COLO668 (cell line): ENCODE measurements around the gene KRTAP12-1.
"Not testable (repeated sequence)": the region's sequence is repeated elsewhere in the genome, so short reads cannot be mapped to it uniquely, and the experiment has no call there.

ENCODE experiments used
- DNase-seq: peaks from one replicate; lab custom pipeline; 2025; ENCODE audit not compliant: unreplicated experiment; lab: John Stamatoyannopoulos, UW

The KRTAP12-1 gene

DNA sequence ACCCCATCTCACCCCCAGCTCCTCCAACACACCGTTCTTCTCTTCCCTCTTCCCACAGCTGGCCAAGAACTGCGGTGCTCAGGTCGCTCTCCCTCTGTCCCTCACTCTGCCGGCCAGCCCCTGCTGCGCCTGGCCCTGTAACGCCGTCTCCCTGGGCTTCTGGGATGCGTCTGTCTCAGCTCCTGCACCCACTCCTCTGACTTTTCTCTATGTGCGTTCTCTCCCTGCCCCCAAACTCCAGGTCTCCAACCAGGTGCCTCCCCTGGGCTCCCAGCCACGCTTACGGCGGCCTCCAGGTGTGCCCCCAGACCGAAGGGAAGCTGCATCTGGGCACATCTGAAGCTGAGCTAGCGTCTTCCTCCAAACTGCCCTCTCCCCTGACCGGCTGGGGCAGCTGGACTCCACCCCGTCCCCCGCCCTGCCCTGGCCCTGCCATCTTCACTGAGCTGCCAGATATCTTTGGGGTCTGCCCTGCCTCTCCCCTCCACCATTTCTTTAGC lies 17.6 kb upstream of the KRTAP12-1 start:
- DNase-seq, result no peak

DNA sequence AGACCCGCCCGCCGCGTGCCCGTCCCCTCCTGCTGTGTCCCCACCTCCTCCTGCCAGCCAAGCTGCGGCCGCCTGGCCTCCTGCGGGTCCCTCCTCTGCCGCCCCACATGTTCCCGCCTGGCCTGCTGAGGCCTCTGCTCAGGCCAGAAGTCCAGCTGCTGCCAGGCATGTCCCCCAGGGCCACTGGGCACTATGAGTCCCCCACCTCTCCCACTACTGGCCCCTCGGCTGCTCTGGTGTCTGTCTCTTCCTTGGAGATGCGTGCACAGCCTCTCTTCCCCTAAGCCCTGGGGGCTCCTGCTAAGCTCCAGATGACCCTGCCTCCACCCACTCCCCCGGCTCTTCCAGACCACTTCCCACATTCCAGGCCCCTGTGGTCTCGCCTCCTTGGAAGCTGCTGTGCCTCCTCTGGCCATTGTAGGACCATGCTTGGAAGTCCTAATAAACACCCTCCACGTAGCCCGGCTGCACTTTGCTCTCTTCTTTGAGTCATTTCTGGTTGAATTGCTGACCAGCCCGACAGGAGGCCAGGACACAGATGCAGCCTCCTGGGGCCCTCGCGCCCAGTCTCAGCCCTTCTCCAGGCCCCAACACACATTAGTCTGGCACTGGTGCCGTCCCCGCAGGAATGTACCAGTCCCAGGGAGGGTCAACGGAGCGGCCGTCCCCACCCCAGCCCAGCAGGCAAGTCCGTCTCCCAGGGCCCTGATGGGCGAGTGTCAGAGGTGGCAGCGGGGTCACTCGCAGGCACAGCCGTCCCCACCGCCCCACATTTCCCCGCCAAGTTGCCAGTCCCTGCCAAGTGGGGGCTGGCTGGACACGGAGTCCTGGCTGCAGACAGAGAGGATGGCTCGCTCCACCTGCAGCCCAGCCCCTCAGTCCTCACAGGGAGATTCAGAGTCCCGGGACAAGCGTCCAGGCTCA lies 16.1 kb upstream of the KRTAP12-1 start:
- no peak for DNase-seq

DNA sequence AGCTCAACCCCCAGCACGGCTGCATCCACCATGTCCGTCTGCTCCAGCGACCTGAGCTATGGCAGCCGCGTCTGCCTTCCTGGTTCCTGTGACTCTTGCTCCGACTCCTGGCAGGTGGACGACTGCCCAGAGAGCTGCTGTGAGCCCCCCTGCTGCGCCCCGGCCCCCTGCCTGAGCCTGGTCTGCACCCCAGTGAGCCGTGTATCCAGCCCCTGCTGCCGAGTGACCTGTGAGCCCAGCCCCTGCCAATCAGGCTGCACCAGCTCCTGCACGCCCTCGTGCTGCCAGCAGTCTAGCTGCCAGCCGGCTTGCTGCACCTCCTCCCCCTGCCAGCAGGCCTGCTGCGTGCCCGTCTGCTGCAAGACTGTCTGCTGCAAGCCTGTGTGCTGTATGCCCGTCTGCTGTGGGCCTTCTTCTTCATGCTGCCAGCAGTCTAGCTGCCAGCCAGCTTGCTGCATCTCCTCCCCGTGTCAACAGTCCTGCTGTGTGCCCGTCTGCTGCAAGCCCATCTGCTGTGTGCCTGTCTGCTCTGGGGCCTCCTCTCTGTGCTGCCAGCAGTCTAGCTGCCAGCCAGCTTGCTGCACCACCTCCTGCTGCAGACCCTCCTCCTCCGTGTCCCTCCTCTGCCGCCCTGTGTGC lies 15.3 kb upstream of the KRTAP12-1 start, which contains the start of gene KRTAP10-12:
Gene KRTAP10-12, plus strand, starts transcription at position 1 of the 639 bp plus-strand sequence. Its CDS starts 30 bp downstream, at position 31.
- DNase-seq, result not testable (repeated sequence)

DNA sequence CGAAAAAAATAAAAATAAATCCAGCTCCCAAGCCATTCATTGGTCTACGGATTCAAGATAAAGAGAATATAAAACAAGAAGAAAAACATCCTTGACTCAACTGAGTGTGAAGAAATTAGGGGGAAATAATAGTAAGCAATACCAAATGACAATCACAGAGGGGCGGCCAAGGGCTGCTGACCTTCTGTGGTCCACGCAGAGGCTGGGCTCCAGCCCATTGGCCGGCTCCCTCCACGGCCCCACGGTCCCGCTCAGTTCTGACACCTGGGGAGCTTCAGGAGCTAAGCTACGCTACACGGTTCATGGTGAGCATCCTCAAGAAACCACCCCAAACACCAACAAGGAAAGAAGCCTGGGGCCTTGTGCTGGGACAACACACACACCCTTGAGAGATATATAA lies 14.6 kb upstream of the KRTAP12-1 start:
- no peak for DNase-seq

DNA sequence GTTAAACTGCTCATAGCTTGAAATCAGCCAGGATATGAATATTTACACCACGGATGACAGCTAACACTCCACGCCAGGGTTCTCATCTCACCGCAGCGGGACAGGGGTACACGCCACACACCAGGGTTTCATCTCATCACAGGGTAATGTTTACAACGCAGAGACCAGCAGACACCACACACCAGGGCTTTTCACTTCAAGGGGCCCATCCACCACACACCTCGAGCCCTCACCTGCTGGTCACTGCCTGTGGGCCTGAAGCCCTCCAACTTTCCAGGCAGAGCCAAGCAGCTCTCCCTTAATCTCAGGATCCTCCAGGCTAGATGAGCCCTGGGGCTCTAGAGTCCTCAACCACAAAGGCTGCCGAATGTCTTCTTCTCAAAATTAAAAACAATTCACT lies 13.7 kb upstream of the KRTAP12-1 start:
- no peak for DNase-seq

DNA sequence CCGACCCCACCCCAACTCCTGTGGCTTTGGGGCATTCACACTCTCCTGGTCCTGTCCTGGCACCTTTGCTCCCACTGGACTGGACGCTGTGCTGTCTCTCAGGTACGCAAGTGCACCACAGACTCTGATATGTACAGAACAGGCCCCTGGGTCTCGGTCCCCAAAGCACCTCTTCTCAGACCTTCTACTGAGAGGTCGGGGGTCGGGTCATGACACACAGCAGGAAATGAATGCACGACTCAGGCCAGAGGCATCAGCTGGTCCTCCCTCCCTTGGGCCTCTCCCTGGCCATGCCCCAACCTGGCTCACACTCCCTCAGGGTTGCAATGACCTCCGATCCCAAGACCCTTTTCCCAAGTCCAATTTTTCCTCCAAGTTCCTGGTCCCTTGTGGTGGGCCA lies 13.2 kb upstream of the KRTAP12-1 start:
- no peak for DNase-seq

DNA sequence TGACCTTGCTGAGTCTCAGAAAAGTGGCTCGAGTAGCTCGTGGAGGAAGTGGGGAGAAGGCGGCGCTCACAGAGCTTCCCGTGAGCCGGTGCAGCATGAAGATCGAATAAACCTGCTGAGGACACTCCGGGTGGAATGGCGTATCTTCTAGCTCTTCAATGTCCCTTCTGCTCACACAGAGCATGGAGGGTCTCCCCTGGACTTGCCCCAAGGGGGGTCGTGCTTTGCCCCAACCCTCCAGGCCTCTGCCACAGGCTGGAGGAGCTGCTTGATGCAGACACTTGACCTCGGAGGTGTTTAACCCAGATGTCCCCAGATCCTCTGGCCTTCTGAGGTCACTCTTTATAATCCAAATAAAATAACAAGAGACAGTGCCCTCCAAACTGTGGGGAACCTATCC lies 12.8 kb upstream of the KRTAP12-1 start:
- no peak for DNase-seq

DNA sequence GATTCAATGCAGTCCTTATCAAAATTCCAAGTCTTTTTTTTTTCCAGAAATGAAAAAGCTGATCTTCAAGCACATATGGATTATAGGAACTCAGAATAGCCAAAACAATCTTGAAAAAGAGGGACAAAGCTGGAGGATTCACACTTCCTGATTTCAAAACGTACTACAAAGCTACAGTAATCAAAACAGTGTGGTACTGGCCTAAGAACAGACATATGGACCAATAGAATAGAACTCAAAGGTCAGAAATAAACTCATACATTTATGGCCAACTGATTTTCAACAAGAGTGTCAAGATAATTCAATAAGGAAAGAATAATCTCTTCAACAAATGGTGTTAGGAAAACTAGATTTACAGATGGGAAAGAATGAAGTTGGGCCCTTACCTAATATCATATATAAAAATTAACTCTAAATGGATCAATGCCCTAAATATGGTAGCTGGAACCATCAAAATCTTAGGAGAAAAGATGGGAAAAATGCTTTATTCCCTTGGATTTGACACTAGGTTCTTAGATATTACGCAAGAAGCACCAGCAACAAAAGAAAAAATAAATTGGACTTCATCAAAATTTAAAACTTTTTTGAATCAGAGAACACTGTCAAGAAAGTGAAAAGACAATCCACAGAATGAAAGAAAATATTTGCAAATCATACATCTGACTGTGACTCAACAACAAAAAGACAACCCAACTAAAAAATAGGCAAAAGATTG lies 11.0 kb upstream of the KRTAP12-1 start:
- no peak for DNase-seq

DNA sequence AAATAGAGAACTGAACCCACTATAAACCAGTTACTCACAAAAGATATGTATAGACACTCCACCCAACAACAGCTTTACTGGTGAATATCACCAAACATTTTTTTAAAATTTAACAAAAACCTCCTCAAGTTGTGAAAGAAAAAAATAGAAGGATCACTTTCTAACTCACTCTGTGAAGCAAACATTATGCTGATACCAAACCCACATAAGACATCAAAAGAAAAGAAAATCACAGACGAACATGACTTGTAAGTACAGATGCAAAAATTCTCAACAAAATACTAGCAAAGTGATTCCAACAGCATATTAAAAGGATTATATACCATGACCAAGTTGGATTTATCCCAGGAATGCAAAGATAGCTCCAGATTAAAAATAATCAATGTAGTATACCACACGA lies 9.7 kb upstream of the KRTAP12-1 start:
- no peak for DNase-seq

DNA sequence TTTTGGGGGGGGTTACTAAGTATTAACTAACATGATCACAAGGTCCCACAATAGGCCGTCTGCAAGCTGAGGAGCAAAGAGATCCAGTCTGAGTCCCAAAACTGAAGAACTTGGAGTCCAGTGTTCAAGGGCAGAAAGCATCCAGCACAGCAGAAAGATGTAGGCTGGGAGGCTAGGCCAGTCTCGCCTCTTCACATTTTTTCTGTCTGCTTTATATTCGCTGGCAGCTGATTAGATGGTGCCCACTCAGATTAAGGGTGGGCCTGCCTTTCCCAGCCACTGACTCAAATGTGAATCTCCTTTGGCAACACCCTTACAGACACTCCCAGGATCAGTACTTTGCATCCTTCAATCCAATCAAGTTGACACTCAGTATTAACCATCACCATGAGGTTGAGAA lies 7.8 kb upstream of the KRTAP12-1 start:
- not testable (repeated sequence) for DNase-seq

DNA sequence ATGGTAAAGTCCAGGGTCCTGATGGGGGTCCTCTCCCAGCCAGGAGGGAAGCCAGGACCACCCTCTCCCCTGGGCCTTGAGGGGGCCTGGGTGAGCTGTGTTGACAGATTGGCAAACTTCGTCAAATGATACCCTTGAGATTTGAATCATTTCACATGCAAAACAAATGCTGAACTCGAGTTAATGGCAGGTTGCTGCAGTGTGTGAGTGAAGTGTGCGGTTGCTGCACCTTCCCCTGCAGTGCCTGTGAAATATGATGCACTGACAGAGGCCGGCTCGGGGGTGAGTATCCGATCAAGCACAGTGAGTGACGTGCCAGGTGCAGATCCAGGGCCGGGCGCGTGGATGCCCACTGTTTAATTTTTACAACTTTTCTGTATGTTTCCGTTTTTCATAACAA lies 5.7 kb upstream of the KRTAP12-1 start:
- no peak for DNase-seq

DNA sequence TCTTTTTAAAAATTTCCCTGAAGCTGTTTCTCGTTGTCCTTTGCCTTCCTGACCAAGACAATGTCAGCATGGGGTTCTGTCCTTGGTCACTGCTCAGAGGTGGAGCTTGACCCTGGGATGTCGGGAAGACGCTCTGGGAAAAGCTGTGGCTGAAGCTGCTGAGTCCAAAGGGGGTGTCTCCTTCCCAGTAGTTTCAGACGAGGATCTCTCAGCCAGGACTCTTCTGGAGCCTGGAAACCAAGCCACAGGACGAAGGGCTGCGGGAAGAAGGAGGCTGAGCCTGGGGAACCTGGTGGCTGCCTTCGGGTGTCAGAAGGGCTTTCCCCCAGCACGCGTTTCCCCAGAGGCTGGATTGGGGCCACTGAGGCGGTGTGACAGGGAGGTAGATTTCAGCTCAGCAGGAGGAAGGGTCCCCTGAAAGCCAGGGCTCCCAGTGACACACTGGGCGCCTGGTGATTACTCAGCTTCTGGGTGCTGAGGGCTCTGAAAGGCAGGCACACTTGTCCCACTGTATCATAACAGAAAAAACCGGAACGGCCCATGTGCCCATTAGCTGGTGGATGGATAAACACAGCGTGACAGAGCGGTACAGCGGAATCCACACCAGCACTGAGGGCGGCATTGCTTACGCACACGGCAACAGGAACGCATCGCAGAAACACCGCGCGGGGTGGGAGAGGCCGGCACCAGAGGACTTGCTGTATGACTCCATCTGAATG lies 5.0 kb upstream of the KRTAP12-1 start:
- no peak for DNase-seq

DNA sequence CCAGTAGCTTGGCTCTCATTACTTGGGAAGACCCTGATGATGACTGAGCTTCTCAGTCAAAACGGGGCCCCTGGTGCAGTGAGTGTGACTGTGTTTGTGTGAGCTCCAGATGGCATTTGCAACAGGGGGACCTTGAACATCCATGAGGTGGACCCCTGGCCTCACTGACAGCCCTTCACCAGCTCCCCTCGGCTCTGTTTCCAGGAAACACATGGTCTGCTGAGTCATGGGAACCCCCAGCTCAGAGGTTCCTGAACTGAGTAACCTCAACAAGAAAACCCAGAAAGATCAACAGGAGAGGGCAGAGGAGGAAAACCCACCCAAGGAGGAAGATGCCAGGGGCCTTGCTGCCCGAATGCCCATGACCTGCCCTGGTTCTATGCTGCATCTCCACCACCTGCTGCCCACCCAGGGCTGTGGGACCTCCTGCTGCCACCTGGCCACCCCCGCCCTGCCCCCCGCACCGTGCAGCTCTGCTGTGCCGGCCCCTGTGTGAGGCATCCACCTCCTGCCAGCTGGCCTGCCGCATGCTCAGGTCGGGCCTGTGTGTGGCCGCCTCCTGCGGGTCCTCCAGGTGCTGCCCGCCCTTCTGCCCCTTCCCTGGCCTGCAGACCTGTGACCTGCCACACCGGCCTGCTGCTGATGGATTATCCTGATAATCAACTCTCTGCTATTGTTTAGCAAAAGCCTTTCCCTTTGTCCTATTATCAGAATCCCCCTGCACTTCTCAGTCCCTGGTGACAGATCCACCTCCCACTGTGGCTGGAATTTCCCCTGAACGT lies 4.2 kb upstream of the KRTAP12-1 start:
- no peak for DNase-seq

DNA sequence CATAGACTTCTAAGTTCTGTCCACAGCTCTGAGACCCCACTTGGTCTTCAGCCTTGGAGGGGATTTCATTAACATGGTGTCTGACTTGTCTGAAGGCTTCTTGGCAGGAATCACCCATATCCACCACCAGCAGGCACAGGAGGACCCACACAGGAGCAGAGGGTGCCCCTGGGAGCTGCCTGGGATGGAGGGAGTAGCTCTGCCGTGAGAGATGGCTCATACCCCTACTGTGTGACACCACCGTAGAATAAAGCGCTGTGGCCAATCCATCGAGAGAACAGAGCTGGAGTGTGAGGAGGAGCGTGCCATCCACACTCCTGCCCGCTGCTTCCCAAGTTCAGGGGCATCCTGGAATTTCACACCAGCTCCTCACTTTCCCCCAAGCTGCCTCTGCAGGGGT lies 3.1 kb upstream of the KRTAP12-1 start:
- DNase-seq, result not testable (repeated sequence)

DNA sequence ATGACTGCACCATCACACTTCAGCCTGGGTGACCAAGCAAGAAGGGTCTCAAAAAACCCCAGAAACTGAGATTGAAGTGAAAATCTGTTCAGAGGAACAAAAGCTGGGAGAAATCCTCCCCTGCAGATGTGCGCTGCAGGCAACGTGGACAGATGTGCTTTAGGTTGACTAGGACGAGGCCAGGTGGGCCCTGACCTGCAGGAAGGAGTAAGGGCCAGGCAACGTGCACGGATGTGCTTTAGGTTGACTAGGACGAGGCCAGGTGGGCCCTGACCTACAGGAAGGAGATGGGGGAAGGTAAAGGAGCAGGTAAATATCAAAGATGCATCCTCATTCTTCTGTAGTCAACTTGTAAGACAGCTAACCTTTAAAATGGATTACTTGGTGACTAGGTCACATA lies 2.5 kb upstream of the KRTAP12-1 start:
- no peak for DNase-seq

DNA sequence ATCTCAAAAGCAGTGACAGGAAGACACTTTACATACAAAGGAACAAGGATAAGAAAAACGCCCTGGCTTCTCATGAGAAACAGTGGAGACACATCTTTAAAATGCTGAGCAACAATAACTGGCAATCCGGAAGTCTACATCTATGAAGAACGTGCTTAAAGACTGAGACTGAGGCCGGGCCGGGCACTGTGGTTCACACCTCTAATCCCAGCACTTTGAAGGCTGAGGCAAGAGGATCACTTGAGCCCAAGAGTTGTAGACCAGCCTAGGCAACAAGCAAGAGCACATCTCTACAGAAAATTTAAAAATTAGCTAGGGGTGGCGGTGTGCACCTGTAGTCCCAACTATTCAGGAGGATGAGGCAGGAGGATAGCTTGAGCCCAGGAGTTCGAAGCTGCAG lies 2.1 kb upstream of the KRTAP12-1 start:
- no peak for DNase-seq

DNA sequence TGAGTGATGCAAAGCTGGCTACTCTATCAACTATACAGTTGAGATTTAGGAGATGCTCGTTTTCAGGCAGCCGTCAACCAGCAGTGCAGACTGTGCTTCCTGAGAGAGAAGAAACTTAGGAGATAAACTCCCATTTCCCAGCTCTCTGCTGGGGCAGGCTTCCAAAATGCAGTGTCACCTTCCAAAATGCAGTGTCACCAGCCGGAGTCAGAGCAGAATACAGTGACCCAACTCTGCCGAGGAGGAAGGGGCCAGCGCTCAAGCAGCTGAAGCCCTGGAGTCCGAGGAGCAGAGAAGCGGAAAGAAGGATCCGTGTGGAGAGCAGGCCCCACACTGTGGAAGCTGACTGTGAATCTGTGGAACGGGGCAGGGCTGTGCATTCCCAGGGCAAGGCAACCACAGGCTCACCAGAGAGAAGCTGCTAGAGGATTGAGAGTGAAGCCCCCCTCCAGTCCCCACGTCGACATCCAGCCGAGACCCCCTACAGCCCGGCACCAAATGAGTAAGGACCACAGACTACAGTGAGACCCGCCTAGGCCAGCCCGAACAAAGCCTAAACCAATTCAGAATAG lies 703 bp upstream of the KRTAP12-1 start:
- no peak for DNase-seq

DNA sequence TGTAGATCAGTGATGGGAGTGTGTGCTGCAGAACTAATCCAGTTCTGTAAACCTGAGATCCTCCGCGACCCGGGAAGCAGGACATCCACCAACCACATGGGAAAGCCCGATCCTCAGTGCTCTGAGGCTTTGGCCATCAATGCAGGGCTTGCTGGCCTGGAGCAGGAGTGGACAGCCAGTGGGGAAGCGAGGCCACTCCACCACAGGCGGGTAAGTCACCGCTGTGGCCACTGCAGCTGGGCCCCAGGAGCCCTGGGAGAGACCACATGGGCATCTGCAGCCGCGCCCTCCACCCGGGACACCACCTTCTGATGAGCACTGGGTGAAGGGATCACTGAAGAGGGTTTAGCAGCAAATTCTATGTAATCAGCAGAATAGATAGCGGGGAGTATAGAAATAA lies 811 bp downstream of the KRTAP12-1 start:
- no peak for DNase-seq

DNA sequence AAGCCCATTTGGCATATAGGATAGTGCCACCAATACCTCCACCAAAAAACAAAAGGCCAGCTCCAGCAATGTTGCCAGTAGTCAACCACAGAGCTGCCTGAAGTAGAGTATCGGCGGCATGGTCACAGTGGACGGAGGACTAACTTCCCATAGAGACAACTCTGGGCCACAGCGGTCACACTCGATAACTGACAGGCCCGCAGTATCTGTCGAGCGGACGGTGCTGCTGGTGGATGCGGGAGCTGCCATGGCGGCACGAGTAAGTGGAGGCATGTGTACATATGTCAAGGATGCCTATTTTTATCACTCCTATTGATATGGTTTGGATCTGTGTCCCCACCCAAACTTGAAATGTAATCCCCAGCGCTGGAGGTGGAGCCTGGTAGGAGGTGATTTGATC lies 4.1 kb downstream of the KRTAP12-1 start:
- DNase-seq, result no peak

DNA sequence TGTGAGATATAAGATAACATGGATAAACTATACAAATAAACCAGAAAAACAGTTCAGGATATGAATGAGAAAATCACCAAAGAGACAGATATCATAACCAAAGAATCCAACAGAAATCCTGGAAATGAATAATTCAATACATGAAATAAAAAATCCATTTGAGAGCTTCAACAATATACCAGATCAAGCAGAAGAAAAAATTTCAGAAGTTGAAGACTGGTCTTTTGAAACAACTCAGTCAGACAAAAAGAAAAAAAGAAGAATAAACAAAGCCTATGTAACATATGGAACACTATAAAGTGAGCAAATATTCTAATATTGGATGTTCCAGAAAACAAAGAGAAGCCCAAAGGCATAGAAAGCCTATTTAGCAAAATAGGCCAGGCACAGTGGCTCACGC lies 10.1 kb downstream of the KRTAP12-1 start:
- DNase-seq, result no peak
